NCI-H524 treated with DMSO at 0.1 percent for 48 hours (cell line): Measurements from ENCODE around the gene SAP30BP.

ENCODE experiments used
- DNase-seq: peaks from one replicate; lab custom pipeline; 2025; lab: John Stamatoyannopoulos, UW

SAP30BP gene

DNA sequence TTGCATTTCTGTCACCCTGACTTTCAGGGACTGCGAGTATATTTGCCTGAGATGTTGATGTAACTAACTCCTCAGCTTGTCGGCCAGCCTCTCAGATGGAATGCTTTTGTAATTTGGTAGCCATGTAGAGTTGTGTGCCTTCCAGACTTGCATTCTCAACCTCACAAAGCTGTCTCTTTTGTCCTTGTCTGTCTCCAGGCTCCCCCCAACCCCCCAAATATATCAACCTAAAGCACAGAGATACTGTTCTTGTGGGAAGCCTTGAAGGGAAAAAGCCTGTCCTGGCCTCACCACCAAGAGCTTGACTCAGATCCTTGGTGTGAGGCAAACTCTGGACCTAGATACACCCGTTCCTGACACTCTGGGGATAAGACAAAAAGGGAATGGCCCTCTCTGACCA, 18.4 kb downstream of the SAP30BP start:
- DNase-seq: no peak

GRCh38 chr17:75688209-75688825, 21.2 kb downstream of the SAP30BP start:
- DNase-seq: no peak

DNA sequence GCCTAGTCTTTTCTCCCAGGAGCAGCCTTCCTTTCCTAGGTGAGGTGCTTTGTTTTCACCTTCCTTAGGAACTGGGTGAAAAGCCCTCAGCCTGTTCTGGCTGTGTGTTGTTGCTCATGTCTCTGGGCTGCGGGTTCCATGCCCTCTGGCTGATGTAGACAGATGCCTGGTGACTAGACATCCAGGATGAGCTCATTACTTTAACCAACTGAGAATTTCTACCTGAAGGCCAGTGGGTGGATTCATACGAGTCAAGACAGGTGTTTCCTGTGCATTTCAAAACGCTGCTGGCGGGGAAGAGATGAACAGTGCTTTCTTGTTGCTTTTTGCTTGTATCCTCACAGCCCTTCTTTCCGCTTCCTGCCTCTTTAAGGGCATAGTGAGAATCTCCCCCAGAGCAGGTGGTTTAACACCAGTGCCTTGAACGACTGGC, 22.3 kb downstream of the SAP30BP start:
- DNase-seq: no peak

DNA sequence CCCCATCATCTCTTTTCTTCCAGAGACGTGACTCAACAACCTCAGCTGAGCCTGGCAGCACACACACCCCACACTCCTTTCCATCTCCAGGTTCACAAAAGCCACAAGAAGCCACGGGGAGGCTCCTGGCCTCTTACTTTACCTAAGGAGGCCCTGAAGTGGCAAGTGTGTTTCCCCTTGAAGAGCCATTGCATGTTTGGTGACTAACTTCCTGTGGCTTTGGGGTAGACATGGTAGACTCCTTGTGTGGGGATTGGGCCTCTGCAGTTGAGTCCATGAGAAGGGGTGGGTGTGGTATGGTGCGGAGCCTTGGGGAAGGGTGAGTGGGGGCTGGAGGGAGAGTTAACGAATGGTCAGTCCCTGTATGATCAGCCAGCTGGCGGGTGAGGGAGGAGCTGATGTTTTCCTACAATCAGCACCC, 24.2 kb downstream of the SAP30BP start:
- DNase-seq: no peak

GRCh38 chr17:75691801-75692626, 24.9 kb downstream of the SAP30BP start:
- no peak for DNase-seq

- no peak for DNase-seq
These were observed 25.8 kb downstream of the SAP30BP start for GRCh38 chr17:75692976-75693375.

DNA sequence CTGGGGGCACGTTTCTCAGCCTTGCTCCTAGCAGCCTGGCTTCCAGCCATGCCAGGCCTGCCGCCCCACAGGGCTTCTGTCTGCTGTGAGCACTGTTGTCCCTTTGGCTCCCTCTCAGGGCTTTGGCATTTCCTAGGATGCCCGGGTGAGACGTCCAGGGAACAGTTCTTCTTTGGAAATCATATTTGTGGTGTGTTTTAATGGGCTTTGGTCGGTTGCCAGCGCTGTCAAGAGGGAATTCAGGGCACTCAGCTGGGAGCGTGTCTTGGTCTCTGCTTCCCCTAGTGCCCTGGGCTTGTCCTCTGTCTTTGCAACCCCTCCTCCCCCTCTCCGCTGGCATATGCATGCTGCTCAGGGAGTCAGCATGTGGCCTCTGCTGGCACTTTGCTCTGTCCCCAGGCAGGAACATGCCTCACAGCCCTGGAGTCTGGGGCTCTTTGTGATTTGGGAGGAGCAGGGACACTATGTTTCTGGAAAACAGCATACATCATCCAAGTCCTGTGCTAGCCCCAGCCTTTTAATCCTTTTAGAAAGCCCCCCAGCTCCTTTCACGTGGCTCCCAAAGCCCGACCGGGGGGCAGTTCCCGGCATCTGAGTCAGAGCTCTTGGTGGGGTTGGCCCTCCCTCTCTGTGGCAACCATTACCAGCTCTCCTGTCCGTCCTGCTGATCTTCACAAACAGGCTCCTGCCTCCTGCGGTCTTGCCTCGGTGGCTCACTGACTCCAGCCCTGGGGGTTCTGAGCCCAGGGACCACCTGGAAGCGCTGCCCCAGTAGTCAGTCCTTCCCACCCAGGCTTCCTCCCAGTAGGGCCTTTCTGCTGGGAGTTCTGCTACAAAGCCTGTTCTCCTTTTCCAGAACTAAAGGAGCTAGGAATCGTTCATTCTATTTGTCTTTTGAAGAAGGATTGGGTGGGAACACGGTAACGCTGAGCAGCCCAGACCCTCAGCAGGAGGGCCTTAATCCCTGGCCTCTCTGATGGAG, 26.7 kb downstream of the SAP30BP start:
- no peak for DNase-seq

DNA sequence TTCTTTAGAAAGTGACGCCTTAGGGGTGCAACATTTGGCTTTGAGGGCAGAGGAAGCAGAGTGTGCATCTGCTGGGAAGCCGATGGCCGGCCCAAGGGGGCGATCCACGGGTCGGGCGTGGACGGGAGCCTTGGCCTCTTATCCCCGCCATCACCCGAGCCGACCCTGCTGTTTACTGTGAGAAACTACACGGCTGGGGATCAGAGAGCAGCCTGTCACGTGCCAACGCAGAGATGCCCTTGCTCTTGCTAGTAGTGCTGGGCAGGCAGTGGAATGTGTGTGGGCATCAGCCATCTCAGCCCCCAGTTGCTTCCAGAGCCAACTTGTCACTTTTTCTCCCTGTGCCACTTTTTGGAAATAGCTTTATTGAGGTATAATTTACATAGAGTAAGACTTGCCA, 27.4 kb downstream of the SAP30BP start:
- DNase-seq: no peak

DNA sequence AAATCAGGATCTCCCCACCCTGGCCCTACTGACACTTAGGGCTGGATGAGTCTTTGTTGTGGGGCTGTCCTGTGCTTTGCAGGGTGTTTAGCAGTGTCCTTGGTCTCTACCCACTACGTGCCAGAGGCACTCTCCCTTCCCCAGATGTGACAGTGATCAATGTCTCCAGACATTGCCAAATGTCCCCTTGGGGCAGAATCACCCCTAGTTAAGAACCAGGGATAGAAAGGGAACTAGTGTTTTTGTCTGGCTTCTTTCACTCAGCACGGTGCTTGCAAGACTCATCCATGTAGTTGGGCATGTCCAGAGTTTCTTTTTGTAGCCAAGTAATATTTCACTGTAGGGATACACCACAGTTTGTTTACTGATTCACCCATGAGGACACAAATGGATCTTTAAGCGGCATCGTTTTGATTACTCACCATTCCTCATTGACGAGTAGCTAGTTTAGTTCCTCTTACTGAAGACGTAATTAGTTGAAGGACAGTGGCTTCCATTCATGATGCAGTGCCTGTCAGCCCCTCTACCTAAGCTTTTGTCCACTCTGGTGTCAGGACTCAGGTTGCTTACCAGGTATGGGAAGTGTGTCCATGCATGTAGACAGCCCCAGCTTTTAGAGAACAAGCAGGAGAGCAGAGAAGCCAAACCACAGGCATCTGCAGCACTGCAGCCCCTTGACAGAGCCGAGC, 28.1 kb downstream of the SAP30BP start:
- no peak for DNase-seq

DNA sequence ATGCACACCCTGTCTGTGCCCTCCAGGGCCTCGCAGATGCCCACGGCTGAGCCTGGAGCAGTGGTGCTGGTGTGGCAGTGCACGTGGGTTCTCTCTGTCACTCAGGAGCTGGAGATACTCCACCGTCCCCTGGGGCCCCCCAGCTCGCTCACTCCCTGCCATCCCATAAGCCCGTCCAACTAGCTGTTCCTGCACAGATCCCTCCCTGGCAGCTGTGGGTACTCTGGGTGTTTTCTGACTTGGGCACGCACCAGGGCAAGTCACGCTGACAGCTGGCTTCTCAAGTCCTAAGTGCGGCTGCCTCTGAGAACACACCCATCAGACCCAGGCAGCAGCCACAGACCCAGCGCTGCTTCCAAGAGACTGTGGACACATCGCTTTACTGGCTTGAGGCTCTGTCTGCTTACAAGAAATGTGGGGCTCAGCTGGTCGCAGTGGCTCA, 28.7 kb downstream of the SAP30BP start:
- DNase-seq: no peak

- DNase-seq: no peak
These were observed 30.6 kb downstream of the SAP30BP start for GRCh38 chr17:75697651-75698291.

DNA sequence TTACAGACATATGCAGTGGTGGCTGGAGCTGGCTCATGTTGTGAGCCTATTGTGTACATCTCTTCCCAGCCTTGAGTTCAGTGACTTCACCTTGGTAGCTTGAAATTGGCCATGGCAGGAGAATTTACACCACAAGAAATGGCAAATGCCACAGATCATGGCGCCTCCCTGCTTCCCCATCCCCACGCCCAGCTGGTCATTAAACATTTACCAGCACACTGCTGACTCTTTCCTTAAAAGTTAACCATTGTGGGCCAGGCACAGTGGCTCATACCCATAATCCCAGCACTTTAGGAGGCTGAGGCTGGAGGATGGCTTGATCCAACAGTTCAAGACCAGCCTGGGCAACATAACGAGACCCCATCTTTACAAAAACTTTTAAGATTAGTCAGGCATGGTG, 31.5 kb downstream of the SAP30BP start:
- DNase-seq: no peak

- DNase-seq: no peak
These were observed 34.1 kb downstream of the SAP30BP start for GRCh38 chr17:75701288-75701687.

GRCh38 chr17:75703191-75703590, 36.1 kb downstream of the SAP30BP start:
- DNase-seq: no peak

GRCh38 chr17:75703591-75703990, 36.5 kb downstream of the SAP30BP start:
- no peak for DNase-seq

DNA sequence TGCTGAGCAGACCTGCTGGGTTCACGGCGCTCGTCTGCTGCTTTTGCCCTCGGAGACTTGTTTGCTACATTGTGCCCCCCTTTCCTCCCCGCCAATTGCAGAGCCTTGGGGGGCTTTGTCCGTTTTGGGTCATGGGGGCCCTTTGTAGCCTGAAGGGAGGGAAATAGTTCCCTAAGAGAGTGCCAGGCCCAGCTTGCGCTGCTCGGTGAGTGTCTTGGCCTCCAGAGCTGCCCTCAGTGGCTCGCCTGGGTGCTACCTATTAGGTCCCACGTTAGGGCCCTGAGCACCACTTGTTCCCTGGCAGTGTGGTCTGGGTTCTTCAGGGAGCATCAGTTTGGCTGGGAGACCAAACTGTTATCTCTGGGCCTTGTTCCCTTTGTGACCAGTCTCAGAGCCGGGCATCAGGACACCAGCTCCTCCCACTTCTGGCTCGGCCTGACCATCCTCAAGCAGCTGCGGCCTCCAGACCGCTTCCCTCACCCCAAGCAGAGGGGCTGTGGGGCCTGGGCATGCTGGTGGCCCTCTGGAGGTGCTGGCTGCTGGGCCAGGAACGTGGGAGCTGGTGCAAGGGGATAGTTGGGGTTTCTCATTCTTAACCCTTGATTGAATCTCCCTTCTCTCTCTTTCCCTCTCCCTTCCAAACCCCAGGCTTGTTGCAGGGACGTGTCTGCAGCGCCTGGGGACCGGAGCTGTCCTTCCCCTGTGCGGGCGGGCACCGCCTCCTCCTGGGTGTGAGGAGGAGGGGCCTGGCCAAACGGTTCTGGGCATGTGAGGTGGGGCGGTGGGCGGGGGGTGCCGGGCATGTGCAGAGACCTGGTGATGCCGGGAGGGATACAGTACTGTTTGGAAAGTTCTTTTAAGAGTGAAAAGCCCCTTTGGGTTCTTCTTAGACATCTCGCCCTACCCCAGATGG, 38.1 kb downstream of the SAP30BP start:
- no peak for DNase-seq

- DNase-seq: no peak
These were observed 39.0 kb downstream of the SAP30BP start for GRCh38 chr17:75706042-75706728.

DNA sequence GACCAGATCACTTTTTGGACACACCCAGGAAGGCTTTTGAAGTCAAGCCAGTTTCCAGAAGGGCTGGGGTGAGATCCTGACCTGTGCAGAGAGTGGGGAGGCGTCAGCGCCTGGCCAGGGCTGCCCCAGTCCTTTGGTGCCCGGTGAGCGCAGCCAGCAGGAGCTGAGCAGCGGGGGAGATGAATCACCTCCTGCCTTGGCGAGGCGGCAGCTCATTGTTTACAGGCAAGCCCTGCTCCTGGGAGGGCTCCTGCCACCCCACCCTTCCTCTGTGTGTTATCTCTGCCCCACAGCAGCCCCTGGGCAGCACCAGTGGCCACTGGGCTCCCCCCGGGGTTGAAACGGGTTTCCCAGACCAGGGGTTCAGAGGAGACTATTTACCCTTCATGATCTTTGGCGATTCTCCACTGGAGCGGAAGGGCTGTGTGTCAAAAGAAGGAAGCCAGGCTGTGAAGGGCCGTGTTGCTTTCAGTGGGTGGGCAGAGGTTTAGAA, 40.0 kb downstream of the SAP30BP start:
- no peak for DNase-seq

- DNase-seq: no peak
These were observed 45.3 kb downstream of the SAP30BP start for GRCh38 chr17:75712446-75712845.
